ENCODE measurements around the gene RPS24.

- TF ChIP-seq POLR2A (IDR thresholded peaks at IDR 0.05) (no peak), CTCF (IDR thresholded peaks at IDR 0.05) (no peak)
Observed at GRCh38 chr10:78062296-78062695, 28.6 kb downstream of the RPS24 start.
